Esophagus muscularis mucosa (tissue), 3 donors: ENCODE measurements around the gene MON2.

Experiments used
- CTCF ChIP-seq, 3 experiments: fragments of 200-600 bp in 2 of 3; fragments of 450-650 bp in 1 of 3; sonication (generic) in 2 of 3; IDR thresholded peaks; one replicate each; pipeline ENCODE4 v1.5.1; 2017 to 2019; ENCODE audit warnings: antibody characterized with exemption in 3 of 3, mild to moderate bottlenecking in 2 of 3, moderate library complexity in 1 of 3
- EP300 ChIP-seq: sonication (generic); formaldehyde crosslinking; IDR thresholded peaks from one replicate; pipeline ENCODE4 v1.6.1; 2017; ENCODE audit warnings: antibody characterized with exemption

- TF ChIP-seq CTCF (IDR thresholded peaks at IDR 0.05) (no peak), EP300 (no peak)
Observed at GRCh38 chr12:62640910-62641448, 174.4 kb downstream of the MON2 start.
